GM12892 (cell line): ENCODE results near the gene CLASP1.

Experiments
- POLR2A ChIP-seq: IDR thresholded peaks from 2 replicates; pipeline ENCODE4 v1.6.1; 2011; ENCODE audit warnings: low read depth, low read length, control low read depth
- POLR2AphosphoS5 ChIP-seq: IDR thresholded peaks from 2 replicates; pipeline ENCODE4 v1.6.1; 2011; ENCODE audit warnings: low read depth, low read length, control low read depth
- TAF1 ChIP-seq: IDR thresholded peaks from 2 replicates; pipeline ENCODE4 v1.6.1; 2011; ENCODE audit warnings: low read depth, mild to moderate bottlenecking, control low read depth, low read length, borderline replicate concordance

- TF ChIP-seq POLR2A (no peak), POLR2AphosphoS5 (no peak), TAF1 (no peak)
Observed at GRCh38 chr2:121570667-121571055, 78.6 kb downstream of the CLASP1 start.
